PFSK-1 (cell line): ENCODE measurements around the gene ST6GALNAC3.

Source experiments
- FOXP2 ChIP-seq: optimal IDR thresholded peaks from 2 replicates; pipeline ENCODE3; 2011; ENCODE audit warnings: borderline replicate concordance, control low read depth, inconsistent platforms; ENCODE audit not compliant: insufficient read depth; ENCODE audit errors: extremely low read length, extremely low read depth
- POLR2AphosphoS5 ChIP-seq: IDR thresholded peaks from 2 replicates; pipeline ENCODE4 v1.6.1; 2012; ENCODE audit warnings: low read depth, mild to moderate bottlenecking, control low read depth, low read length, moderate library complexity
- SIN3A ChIP-seq: IDR thresholded peaks from 2 replicates; pipeline ENCODE4 v1.6.1; 2012; ENCODE audit warnings: mild to moderate bottlenecking, low read length, moderate library complexity, borderline replicate concordance; ENCODE audit not compliant: insufficient read depth
- TAF1 ChIP-seq: IDR thresholded peaks from 2 replicates; pipeline ENCODE4 v1.6.1; 2012; ENCODE audit warnings: low read length, control low read depth, borderline replicate concordance; ENCODE audit not compliant: insufficient read depth
- TF ChIP-seq, protein P1 (sequence below), 2 experiments: IDR thresholded peaks; 2 replicates each; pipeline versions ENCODE4 v1.6.1 to v1.8.0; 2011 to 2012; ENCODE audit warnings: low read depth in 2 of 2, low read length in 2 of 2, control low read depth in 1 of 2, inconsistent platforms in 1 of 2, mild to moderate bottlenecking in 1 of 2, moderate library complexity in 1 of 2; ENCODE audit not compliant: insufficient read depth in 1 of 2

GRCh38 chr1:76122271-76122670 lies 47.7 kb downstream of the ST6GALNAC3 start:
- no peak for TF ChIP-seq SIN3A
- no peak for TF ChIP-seq FOXP2
- no peak for TF ChIP-seq POLR2AphosphoS5
- no peak for TF ChIP-seq TAF1
- TF ChIP-seq, protein P1, sequence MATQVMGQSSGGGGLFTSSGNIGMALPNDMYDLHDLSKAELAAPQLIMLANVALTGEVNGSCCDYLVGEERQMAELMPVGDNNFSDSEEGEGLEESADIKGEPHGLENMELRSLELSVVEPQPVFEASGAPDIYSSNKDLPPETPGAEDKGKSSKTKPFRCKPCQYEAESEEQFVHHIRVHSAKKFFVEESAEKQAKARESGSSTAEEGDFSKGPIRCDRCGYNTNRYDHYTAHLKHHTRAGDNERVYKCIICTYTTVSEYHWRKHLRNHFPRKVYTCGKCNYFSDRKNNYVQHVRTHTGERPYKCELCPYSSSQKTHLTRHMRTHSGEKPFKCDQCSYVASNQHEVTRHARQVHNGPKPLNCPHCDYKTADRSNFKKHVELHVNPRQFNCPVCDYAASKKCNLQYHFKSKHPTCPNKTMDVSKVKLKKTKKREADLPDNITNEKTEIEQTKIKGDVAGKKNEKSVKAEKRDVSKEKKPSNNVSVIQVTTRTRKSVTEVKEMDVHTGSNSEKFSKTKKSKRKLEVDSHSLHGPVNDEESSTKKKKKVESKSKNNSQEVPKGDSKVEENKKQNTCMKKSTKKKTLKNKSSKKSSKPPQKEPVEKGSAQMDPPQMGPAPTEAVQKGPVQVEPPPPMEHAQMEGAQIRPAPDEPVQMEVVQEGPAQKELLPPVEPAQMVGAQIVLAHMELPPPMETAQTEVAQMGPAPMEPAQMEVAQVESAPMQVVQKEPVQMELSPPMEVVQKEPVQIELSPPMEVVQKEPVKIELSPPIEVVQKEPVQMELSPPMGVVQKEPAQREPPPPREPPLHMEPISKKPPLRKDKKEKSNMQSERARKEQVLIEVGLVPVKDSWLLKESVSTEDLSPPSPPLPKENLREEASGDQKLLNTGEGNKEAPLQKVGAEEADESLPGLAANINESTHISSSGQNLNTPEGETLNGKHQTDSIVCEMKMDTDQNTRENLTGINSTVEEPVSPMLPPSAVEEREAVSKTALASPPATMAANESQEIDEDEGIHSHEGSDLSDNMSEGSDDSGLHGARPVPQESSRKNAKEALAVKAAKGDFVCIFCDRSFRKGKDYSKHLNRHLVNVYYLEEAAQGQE (IDR thresholded peaks at IDR 0.05; ENCODE audit: insufficient read depth in 1 of 2, low read depth in 2 of 2, low read length in 2 of 2), result no peak
